Daoy (cell line): ENCODE results near the gene CCDC39. TPM values are rescaled to one million over a fixed set of nuclear protein-coding genes. Genes with fewer than 3 reads are reported as not detected.

ENCODE experiments used
- total RNA-seq: library from RNA; depleted of rRNA; stranded (reverse); fragments of >200 nt; shearing (Covaris generic); gene quantifications from 2 replicates; pipeline ENCODE4 v1.2.3, GENCODE V29; 2014; rRNA removed

CCDC39 gene
- total RNA-seq, 1 experiment from 2014 or later, result not detected

Other genes starting within 250 kb of the CCDC39 start
- gene TTC14, start 77.3 kb downstream of the CCDC39 start, total RNA-seq, result 41.4 and 65.6 TPM in 2 replicates
- gene FXR1, start 233.2 kb upstream of the CCDC39 start, total RNA-seq, result 141 and 150 TPM in 2 replicates